ENCODE data around the gene TPD52L1. TPM values are rescaled to one million over a fixed set of nuclear protein-coding genes. Genes with fewer than 3 reads are reported as not detected.
"Not testable (repeated sequence)": the region's sequence is repeated elsewhere in the genome, so short reads cannot be mapped to it uniquely, and the experiment has no call there.

The TPD52L1 gene, protein sequence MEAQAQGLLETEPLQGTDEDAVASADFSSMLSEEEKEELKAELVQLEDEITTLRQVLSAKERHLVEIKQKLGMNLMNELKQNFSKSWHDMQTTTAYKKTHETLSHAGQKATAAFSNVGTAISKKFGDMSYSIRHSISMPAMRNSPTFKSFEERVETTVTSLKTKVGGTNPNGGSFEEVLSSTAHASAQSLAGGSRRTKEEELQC
- 100 to 1,000 TPM in 2 of 3 donors, 10 to 100 TPM in 1; 95.6 to 114 (median 109) TPM for polyA plus RNA-seq (ENCODE audit: insufficient read length in 3 of 3)

DNA sequence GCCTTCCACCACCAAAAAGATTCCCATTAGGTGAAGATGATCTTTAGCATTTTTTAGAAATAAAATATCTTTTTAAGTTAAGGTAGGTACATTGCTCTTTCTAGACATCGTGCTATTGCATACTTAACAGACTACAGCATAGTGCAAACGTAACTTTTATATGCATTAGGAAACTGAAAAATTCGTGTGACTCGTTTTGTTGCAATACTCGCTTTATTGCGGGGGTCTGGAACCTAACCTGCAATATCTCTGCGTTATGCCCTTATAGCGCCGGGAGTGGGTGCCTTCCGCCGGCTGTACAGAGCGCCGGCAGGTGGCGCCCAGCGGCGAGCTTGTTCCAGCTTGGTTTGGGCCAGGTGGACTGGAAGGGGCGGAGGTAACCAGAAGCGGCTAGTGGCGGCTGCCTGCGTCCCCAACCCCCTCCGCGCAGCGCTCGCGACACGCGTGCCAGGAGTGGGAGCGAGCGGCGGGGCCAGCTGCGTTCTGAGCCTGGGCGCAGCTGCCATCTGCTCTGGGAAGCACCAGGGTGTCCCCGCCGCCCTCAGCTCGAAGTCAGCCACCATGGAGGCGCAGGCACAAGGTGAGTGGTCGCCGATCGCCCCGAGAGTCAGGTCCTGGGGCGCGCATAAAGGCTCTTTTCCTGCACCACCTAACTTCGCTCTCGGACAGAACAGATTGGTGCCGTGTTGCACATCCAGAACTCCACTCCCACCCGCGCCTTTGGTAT lies at the start of gene TPD52L1:
TPD52L1 (plus strand) TSS at position 383 of the 727 bp plus-strand sequence; CDS start at position 562, 179 bp downstream.
- peak; percentile 45 to 63 (median 56) for DNase-seq (ENCODE audit: low read depth in 3 of 3, low spot score in 2 of 3)

DNA sequence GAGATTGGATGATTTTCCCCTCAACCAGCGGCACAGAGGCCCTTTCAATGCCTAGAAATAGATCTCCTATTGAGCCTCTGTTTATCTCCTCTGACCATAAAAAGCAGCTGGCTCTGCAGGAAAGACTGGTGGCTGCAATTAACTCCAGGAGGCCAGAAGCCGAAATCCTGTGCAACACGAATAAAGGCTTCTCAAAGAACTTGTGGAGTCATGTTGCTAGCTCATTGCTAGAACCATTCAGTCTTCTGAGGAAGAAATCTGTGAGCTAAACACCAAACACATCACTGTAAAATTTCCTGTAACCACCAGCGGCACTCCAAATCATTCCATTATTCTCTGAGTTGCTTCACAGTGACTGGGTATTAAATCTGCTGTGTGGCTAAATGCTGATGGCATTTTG lies 49.1 kb upstream of the TPD52L1 start:
- no peak for DNase-seq (ENCODE audit: low read depth in 3 of 3, low spot score in 2 of 3)

DNA sequence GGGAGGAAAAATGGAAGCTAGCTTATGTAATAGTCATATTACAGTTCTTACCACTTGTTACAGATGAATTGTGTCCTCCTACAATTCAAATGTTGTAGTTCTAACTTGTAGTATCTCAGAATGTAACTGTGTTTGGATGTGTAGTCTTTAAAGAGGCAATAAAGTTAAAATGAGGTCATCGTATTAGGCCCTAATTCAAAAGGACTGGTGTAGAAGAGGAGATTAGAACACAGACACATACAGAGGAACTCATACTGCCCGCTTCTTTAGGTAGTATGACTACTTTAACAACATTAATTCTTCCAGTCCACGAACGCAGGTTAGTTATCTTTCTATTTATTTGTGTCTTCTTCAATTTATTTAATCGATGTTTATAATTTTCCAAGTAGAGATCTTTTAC lies 46.5 kb upstream of the TPD52L1 start:
- DNase-seq (ENCODE audit: low read depth in 3 of 3, low spot score in 2 of 3), result no peak

DNA sequence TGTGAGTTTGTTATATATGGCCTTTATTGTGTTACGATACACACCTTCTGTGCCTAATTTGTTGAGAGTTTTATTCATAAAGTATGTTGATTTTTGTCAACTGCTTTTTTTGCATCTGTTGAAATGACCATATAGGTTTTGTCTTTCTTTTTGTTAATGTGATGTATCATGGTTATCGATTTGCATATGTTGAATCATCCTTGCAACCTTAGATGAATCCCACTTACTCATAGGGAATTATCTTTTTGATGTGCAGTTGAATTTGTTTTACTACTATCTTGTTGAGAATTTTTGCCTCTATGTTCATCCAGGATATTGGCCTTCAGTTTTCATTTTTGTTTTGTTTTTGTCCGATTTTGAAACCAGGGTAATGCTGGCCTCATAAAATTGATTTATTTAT lies 45.7 kb upstream of the TPD52L1 start:
- no peak for DNase-seq (ENCODE audit: low read depth in 3 of 3, low spot score in 2 of 3)

DNA sequence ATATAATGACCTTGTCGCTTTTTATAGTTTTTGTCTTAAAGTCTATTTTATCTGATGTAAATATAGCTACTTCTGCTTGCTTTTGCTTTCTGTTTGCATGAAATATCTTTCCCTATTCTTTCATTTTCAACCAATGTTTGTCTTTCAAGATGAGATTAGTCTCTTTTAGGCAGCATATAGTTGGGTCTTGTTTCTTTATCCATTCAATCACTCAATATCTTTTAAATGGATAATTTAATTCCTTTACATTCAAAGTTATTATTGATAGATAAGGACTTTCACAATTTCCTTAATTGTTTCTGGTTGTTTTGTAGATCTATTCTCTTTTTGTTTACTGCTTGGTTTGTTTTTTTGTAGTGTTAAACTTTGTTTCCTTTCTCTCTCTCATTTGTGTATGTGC lies 43.5 kb upstream of the TPD52L1 start:
- no peak for DNase-seq (ENCODE audit: low read depth in 3 of 3, low spot score in 2 of 3)

DNA sequence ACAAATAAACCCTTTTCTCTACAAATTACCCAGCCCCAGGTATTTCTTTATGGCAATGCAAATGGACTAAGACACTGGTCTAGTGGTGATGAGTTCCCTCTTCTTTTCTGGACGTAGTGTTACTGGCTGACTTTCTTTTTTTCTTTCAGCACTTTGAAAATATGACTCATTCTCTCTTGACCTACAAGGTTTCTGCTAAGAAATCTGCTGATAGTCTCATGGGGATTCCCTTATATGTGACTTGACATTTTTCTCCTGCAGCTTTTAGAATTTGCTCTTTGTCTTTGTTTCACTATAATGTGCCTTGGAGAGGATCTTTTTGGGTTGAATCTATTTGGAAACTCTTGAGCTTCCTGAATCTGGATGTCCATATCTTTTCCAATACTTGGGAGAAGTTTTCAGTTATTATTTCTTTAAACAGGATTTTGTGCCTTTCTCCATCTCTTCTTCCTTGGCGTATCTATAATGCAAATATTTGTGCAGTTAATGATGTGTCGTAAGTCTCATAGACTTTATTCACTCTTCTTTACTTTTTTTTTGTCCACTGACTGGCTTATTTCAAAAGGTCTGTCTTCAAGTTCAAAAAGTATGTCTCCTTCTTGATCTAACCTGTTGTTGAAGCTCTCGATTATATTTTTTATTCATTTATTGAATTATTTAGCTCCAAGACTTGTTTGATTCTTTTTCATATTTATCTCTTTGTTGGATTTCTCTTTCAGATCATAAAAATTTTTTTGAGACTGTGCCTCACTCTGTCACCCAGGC lies 42.2 kb upstream of the TPD52L1 start:
- DNase-seq (ENCODE audit: low read depth in 3 of 3, low spot score in 2 of 3), result no peak

DNA sequence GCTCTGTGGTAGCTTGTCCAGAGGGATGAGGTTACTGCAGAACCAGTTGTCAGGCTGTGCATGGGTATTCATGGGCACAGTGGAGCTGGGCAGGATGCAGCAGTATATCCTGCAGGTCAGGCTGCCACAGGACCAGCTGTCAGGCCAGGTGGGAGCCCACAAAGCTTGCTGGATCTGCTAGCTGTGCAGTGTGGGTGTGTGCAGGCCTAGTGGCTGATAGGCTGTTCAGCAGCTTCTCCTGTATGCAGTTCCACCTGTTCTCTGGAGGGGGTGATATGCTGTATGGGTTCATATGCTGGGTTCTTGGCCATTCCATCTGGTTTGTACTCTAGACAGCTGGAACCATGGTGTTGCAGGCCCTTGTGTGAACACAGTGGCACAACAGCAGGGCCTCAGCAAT lies 40.6 kb upstream of the TPD52L1 start:
- no peak for DNase-seq (ENCODE audit: low read depth in 3 of 3, low spot score in 2 of 3)

DNA sequence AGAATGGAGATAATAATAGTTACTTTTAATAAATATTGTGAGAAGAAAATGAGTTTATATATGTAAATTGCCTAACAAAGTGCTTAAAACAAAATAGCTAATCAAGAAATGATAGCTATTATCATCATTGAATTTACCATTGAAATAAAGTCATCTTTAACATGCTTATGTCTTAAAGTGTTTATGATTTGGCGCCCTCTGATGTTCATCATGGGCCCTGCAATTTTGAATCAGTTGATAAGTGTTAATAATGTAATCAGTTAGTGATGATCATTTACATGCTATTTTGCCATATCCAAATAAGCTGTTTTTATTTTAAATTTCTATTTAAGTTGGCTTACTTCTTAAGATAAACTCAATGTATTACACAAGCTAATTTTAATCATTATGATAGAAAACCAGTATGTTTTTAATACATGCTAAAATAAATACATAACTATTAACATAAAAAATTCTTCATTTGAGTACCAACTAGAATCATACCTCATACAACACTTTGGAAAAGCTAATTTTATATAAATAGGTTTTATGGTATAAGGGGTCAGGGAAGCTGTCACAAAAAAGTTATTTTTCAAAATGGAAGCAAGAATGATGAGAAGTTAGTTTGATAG lies 39.2 kb upstream of the TPD52L1 start:
- peak in 1 of 3 donors; percentile 19 for DNase-seq (ENCODE audit: low read depth in 3 of 3, low spot score in 2 of 3)

DNA sequence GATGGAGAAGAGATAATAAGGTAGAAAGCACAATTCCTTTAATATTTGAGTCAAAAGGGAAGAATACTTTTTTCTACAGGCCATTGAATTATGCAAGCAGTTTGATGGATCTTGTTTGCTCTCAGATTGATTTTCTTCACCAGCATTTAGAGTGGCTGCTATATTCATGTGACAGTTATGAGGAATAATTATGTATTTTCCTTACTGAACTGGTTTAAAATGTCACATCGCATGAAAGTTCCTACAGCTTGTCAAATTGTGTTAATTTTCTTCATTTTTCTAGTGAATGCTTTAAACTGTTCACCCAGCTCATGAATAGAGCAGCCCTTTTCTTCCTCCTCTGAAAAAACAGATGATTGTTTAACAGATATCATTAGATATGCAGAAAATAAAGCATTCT lies 37.4 kb upstream of the TPD52L1 start:
- no peak for DNase-seq (ENCODE audit: low read depth in 3 of 3, low spot score in 2 of 3)

DNA sequence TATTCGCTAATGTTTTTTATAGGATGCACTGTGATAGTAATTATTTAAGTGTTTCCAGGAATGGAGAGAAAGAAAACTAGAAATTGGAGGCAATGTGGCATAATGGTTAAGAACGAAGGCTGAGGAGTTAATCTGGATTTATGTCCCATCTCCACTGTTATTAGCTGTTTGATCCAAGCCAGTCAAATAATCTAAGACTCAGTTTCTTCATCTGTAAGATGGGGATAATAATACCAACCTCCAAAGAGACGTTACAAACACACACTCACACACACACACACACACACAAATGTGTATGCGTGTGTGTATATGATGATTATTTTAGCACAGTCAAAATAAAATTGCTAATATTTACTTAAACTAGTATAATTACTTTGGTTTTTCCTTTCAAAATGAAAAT lies 36.9 kb upstream of the TPD52L1 start:
- DNase-seq (ENCODE audit: low read depth in 3 of 3, low spot score in 2 of 3), result no peak

DNA sequence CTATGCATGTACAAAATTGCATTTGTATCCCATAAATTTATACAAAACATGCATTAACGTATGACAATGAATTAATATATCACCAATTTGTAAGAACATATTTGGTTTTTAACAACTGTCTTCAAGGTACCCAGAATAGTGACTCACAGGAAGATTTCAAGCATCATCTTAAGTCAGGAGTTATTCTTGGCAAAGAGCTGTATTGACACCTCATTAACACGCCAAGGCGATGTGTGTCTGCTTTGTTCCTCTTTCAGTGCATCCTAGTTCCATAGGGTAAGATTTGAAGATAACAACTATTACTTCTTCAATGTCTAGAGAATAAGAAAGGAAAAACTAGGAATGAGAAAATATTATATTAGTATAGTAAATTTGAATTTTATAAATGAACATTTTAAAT lies 35.8 kb upstream of the TPD52L1 start:
- DNase-seq (ENCODE audit: low read depth in 3 of 3, low spot score in 2 of 3), result no peak

DNA sequence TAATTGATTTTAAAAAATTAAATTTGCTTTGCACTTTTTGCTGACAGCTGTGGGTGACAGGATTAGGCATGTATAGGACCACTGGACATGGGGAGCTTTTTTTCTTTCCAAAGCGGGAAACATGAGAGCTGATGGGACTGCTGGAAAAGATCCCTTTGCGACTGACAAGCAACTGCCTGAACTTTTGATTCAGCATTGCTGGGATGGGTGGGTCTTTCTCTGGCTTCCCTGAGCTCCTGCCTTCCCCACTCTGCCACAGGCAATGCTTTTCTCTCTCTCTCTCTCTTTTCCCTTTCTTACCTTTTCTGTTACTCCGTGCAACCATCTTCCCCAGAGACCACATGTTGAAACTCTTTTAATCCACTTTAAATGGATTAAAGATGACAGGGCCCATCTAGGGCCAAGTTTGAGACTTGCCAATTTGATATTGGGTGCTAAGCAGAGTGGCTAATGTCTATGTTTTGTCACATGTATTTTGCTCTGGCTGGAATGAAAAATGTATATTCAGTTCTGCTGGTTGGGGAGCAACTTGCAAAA lies 33.5 kb upstream of the TPD52L1 start:
- no peak for DNase-seq (ENCODE audit: low read depth in 3 of 3, low spot score in 2 of 3)

DNA sequence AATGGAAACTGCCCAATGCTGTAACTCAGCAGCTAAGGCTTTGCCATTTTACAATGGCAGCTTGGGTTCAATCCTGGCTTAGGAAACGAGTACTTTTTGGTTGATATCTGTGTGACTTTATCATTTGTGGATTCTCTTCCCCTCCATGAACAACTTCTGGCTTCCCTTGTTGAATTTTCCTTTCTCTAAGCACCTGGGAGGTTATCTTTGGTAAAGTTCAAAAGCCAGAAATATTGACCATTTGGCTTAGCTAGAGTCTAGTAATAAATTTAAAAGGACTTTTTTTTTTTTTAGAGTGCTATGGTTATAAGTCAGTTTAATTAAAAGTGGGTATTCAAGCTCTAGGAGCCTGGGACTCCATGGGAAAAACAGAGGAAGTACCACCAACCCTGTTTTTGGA lies 31.7 kb upstream of the TPD52L1 start:
- DNase-seq (ENCODE audit: low read depth in 3 of 3, low spot score in 2 of 3), result no peak

DNA sequence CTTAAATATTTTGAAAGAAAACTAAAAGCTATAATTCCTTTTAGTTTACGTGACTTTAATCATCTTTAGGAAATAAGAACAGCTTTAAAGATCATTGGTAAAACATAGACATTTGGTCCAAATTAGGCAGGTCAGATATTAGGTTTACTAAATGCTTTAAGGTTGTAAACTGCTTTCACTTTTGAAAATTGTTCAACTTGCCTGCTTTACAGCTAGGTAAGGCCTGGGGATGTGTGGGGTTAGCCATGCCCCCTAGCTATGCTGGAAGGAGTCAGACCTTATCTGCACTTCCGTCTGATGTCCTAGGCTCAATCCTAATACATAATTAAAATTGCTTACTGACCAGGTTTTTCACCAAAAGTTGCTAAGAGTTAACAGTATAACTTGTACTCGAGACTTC lies 30.5 kb upstream of the TPD52L1 start:
- no peak for DNase-seq (ENCODE audit: low read depth in 3 of 3, low spot score in 2 of 3)

DNA sequence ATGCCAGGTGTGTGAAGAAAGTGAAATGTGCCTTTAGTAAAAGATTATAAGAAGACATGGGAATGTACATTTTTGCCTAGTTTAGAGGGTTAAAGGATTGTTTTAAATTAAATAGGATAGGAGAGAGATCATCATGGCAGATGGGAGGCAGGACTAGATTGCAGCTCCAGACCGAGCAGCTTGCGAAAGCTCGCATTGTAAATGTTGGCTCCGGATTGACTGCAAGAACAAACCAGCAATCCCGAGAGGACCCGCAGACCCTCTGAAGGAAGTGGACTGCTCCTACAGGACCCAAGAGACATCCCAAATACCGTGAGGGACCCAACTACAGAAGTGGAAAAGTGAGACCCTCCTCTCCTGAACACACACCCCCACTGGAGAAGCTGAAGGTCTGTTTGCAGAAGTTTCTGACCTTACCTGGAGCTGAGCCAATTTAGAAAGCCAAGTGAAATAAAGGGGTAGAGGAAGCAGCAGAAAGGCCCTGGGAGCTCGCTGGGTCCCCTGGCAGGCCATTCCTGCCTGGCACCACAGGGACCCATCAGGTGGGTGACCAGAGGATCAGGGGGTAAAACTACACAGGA lies 30.0 kb upstream of the TPD52L1 start:
- DNase-seq (ENCODE audit: low read depth in 3 of 3, low spot score in 2 of 3), result no peak

DNA sequence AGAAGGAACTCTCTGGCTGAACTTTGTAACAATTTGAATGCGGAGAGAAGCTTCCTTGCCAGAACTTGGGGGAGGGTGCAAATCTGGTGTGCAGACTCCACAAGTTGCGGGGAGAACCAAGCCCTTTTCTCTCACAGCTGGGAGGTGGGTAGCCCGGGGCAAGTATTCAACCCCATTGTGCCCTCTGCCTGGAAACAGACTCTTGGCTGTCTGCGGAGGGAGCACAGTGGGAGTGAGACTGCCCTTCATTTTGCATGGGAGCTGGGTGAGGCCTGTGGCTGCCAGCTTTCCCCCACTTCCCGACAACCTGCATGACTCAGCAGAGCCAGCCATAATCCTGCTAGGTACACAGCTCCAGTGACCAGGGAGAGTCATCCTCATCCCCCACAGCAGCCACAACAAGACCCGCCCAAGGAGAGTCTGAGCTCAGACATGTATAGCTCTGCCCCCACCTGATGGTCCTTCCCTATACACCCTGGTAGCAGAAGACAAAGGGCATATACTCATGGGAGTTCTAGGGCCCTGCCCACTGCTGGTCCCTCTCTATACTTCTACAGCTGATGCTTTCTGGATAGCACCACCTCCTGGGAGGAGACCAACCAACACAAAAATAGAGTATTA lies 29.4 kb upstream of the TPD52L1 start:
- DNase-seq (ENCODE audit: low read depth in 3 of 3, low spot score in 2 of 3), result no peak

DNA sequence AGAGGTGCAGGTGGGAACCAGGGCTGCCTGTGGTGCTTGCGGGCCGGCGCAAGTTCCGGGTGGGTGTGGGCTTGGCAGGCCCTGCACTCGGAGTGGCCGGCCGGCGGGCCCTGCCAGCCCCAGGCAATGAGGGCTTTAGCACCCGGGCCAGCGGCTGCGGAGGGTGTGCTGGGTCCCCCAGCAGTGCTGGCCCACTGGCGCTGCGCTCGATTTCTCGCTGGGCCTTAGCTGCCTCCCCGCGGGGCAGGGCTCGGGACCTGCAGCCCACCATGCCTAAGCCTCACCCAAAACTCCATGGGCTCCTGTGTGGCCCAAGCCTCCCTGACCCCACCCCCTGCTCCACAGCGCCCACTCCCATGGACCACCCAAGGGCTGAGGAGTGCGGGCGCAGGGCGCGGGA lies 27.7 kb upstream of the TPD52L1 start:
- DNase-seq (ENCODE audit: low read depth in 3 of 3, low spot score in 2 of 3), result not testable (repeated sequence)

DNA sequence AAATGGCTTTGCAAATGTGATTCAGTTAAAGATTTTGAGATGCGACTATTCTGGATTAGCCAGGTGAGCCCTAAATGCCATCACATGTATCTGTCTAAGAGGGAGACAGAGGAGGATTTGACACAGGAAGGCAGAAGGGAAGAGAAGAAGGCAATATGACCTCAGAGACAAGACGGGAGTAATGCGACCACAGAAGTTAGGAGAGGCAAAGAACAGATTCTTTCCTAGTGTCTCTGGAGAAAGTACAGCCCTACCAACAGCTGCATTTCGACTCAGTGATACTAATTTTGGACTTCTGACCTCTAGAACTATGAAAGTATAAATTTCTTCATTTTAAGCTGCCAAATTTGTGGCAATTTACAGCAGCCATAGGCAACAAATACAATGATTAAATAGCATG lies 24.2 kb upstream of the TPD52L1 start:
- no peak for DNase-seq (ENCODE audit: low read depth in 3 of 3, low spot score in 2 of 3)

DNA sequence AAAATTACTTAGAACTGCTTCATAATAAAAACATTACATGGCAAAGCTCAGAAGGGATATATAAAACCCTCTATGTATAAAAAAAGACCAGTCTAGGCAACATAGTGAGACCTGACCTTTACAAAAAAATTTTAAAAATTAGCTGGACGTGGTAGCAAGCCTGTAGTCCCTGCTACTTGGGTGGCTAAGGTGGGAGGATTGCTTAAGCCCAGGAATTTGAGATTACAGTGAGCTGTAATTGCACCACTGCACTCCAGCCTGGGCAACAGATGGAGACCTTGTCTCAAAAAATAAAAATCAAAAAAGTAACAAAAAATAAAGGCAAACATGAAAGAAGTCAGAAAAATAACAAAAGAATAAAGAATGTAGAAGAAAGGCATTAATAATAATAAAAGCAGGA lies 21.5 kb upstream of the TPD52L1 start:
- no peak for DNase-seq (ENCODE audit: low read depth in 3 of 3, low spot score in 2 of 3)

DNA sequence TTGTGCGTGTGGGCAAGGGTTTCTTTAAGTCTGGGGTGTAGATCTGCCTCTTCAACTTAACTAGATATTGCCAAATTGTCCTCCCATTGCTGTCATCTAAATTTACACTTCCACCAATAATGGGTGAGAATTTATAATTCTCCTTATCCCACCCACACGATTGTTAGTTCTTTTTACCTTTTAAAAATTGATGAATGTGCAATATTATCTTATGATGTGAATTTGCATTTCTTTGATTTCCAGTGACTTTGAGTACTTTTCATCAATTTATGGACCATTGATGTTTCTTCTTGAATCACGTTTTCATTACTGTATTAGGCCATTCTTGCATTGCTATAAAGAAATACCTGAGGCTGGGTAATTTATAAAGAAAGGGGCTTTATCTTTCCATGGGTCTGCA lies 17.2 kb upstream of the TPD52L1 start:
- DNase-seq (ENCODE audit: low read depth in 3 of 3, low spot score in 2 of 3), result no peak
